GM12878 (cell line): Measurements from ENCODE around the gene PRR5.

Experiments
- CEBPZ ChIP-seq: fragments of 150-350 bp; IDR thresholded peaks from 2 replicates; pipeline ENCODE4 v1.6.1; 2016; ENCODE audit warnings: low read depth, low read length
- ZNF274 ChIP-seq: IDR thresholded peaks from one replicate; pipeline ENCODE4 v1.8.0; 2011; ENCODE audit not compliant: insufficient read length, insufficient read depth

GRCh38 chr22:44712962-44713361 lies 11.0 kb downstream of the PRR5 start:
- TF ChIP-seq ZNF274, result no peak
- TF ChIP-seq CEBPZ, result no peak
